Keratinocyte (primary cell): ENCODE measurements around the gene KMT5C. TPM values are rescaled to one million over a fixed set of nuclear protein-coding genes. Genes with fewer than 3 reads are reported as not detected.

Experiments used
- DNase-seq: peaks from one replicate; pipeline ENCODE4 v3.0.0-alpha.2; 2011; ENCODE audit warnings: low read depth, missing footprints, low spot score
- FAIRE-seq: peaks from 2 replicates; lab custom pipeline; 2011; peaks lifted over from hg19 to GRCh38; lab: Jason Lieb, UNC
- H2AFZ ChIP-seq: 2 replicates; pipeline ENCODE4 v1.6.0; 2012; ENCODE audit warnings: low read length, control low read depth, inconsistent platforms; ENCODE audit not compliant: control insufficient read depth
- H3K27ac ChIP-seq: 2 replicates; pipeline ENCODE4 v1.5.1; 2011; ENCODE audit warnings: low read length; ENCODE audit not compliant: control insufficient read depth, insufficient read depth
- H3K27me3 ChIP-seq: 3 replicates; pipeline ENCODE4 v1.6.0; 2011; ENCODE audit warnings: low read length; ENCODE audit not compliant: control insufficient read depth, insufficient read depth; ENCODE audit errors: extremely low read depth
- H3K36me3 ChIP-seq, 2 experiments: 2 replicates in 1 of 2; 3 replicates in 1 of 2; pipeline ENCODE4 v1.5.1; 2011; ENCODE audit warnings: low read length in 2 of 2, mild to moderate bottlenecking in 1 of 2; ENCODE audit not compliant: control insufficient read depth in 2 of 2, insufficient read depth in 2 of 2; ENCODE audit errors: extremely low read depth in 1 of 2
- H3K4me1 ChIP-seq: 3 replicates; pipeline ENCODE4 v1.5.1; 2011; ENCODE audit warnings: low read length; ENCODE audit not compliant: control insufficient read depth, insufficient read depth; ENCODE audit errors: extremely low read depth
- H3K4me2 ChIP-seq: 3 replicates; pipeline ENCODE4 v1.6.0; 2011; ENCODE audit warnings: low read depth, low read length; ENCODE audit not compliant: control insufficient read depth, insufficient read depth; ENCODE audit errors: extremely low read depth
- H3K4me3 ChIP-seq, 3 experiments: fragments of 200-600 bp in 1 of 3; sonication (generic) in 1 of 3; 2 replicates in 2 of 3; 3 replicates in 1 of 3; pipeline ENCODE4 v1.5.1; 2011 to 2016; ENCODE audit warnings: low read length in 3 of 3, mild to moderate bottlenecking in 3 of 3, control low read depth in 2 of 3, inconsistent platforms in 1 of 3, low read depth in 1 of 3, mixed read lengths in 1 of 3, mixed run types in 1 of 3, moderate library complexity in 1 of 3; ENCODE audit not compliant: control insufficient read depth in 2 of 3, insufficient read depth in 2 of 3; ENCODE audit errors: extremely low read depth in 1 of 3
- H3K79me2 ChIP-seq: 2 replicates; pipeline ENCODE4 v1.6.0; 2012; ENCODE audit warnings: low read length; ENCODE audit not compliant: control insufficient read depth, insufficient read depth
- H3K9ac ChIP-seq: 3 replicates; pipeline ENCODE4 v1.6.0; 2011; ENCODE audit warnings: low read length; ENCODE audit not compliant: control insufficient read depth, insufficient read depth; ENCODE audit errors: extremely low read depth
- H3K9me1 ChIP-seq: 3 replicates; pipeline ENCODE4 v1.6.0; 2011; ENCODE audit warnings: low read length; ENCODE audit not compliant: control insufficient read depth, insufficient read depth; ENCODE audit errors: extremely low read depth
- H3K9me3 ChIP-seq: 2 replicates; pipeline ENCODE4 v1.5.1; 2012; ENCODE audit warnings: low read depth, low read length; ENCODE audit not compliant: control insufficient read depth
- H4K20me1 ChIP-seq: 3 replicates; pipeline ENCODE4 v1.6.0; 2011; ENCODE audit warnings: low read length; ENCODE audit not compliant: control insufficient read depth, insufficient read depth; ENCODE audit errors: extremely low read depth
- CTCF ChIP-seq, 3 experiments: IDR thresholded peaks in 1 of 3; conservative IDR thresholded peaks in 1 of 3; optimal IDR thresholded peaks in 1 of 3; 2 replicates in 2 of 3; 3 replicates in 1 of 3; pipeline versions ENCODE3 to v1.5.1; 2011; ENCODE audit warnings: low read length in 3 of 3, mild to moderate bottlenecking in 3 of 3, moderate library complexity in 2 of 3, control low read depth in 1 of 3, inconsistent platforms in 1 of 3; ENCODE audit not compliant: insufficient read depth in 2 of 3; ENCODE audit errors: extremely low read depth in 1 of 3
- EZH2 ChIP-seq: IDR thresholded peaks from one replicate; pipeline ENCODE4 v1.6.1; 2012; ENCODE audit warnings: inconsistent platforms, mild to moderate bottlenecking, low read length, moderate library complexity
- dilution Hi-C: fragments of 300-500 bp; cut with MboI; formaldehyde crosslinking; loops from one replicate; pipeline ENCODE4 v1.7.0; 2020; ENCODE audit warnings: low sequenced_read_pairs; ENCODE audit not compliant: extremely low pct_ligation_motif_present
- polyA plus RNA-seq, 5 experiments: library from polyadenylated mRNA; depleted of rRNA in 3 of 5; stranded (reverse) in 3 of 5; stranded (forward) in 1 of 5; unstranded in 1 of 5; fragments of >200 nt; gene quantifications; 1 replicate in 1 of 5; 2 replicates in 3 of 5; 3 replicates in 1 of 5; pipeline versions ENCODE4 v1.2.1 to v1.2.3, GENCODE V29; 2011 to 2012; ENCODE audit warnings: missing spikeins in 2 of 5, low read depth in 1 of 5, low replicate concordance in 1 of 5

The KMT5C gene
- polyA plus RNA-seq, 1 donor (not counting 4 experiments of a cell fraction or from before 2014, with no cell fraction given), result 4.3 TPM

- Histone ChIP-seq H3K9ac (no peak within 1 kb of the TSS), H2AFZ (no peak within 1 kb of the TSS), H3K9me3 (no peaks in the 10 kb centered on the region), H3K4me3 (no peak within 1 kb of the TSS), H3K79me2 (no peaks in the 10 kb centered on the region), H3K27ac (no peak within 1 kb of the TSS), H3K27me3 (peaks cover 8% of the 10 kb centered on the region), H3K36me3 (no peaks in the 10 kb centered on the region), H3K4me1 (no peaks in the 10 kb centered on the region), H3K4me2 (no peak within 1 kb of the TSS), H3K9me1 (no peaks in the 10 kb centered on the region), H4K20me1 (no peaks in the 10 kb centered on the region)
- FAIRE-seq (no peak), DNase-seq (no peak)
- no peak for TF ChIP-seq CTCF (optimal IDR thresholded peaks at IDR 0.05 in 1 of 3, IDR thresholded peaks at IDR 0.05 in 1 of 3, conservative IDR thresholded peaks at IDR 0.05 in 1 of 3; ENCODE audit: extremely low read depth in 1 of 3, insufficient read depth in 2 of 3, low read length in 3 of 3)
- no peak for TF ChIP-seq EZH2
- dilution Hi-C loops, result no loop called here
Measured at GRCh38 chr19:55376241-55376933, 36.7 kb downstream of the KMT5C start, which contains the start of gene TMEM190. Gene TMEM190 (plus strand): TSS chr19:55376826. CDS start chr19:55376854, 28 bp downstream.

- Histone ChIP-seq H2AFZ (no peak overlapping the region), H3K4me2 (no peak overlapping the region), H3K27ac (no peak overlapping the region), H3K9ac (no peak overlapping the region), H3K36me3 (peaks cover 0 to 4% of the 10 kb centered on the region in 2 experiments), H4K20me1 (no peaks in the 10 kb centered on the region), H3K79me2 (peaks cover 5% of the 10 kb centered on the region), H3K4me1 (no peaks in the 10 kb centered on the region), H3K4me3 (no peak overlapping the region), H3K27me3 (peaks cover 8% of the 10 kb centered on the region), H3K9me3 (no peaks in the 10 kb centered on the region), H3K9me1 (no peaks in the 10 kb centered on the region)
- dilution Hi-C loops, result no loop called here
- no peak for TF ChIP-seq EZH2
- TF ChIP-seq CTCF (optimal IDR thresholded peaks at IDR 0.05 in 1 of 3, IDR thresholded peaks at IDR 0.05 in 1 of 3, conservative IDR thresholded peaks at IDR 0.05 in 1 of 3; ENCODE audit: extremely low read depth in 1 of 3, insufficient read depth in 2 of 3, low read length in 3 of 3), result no peak
- FAIRE-seq (no peak), DNase-seq (no peak)
Measured at GRCh38 chr19:55377356-55378131, 37.9 kb downstream of the KMT5C start.
